Left ventricle myocardium inferior (tissue), 1 donor: ENCODE measurements around the gene TMEM176B. TPM values are rescaled to one million over a fixed set of nuclear protein-coding genes. Genes with fewer than 3 reads are reported as not detected.

Experiments used
- DNase-seq: peaks from one replicate; pipeline ENCODE4 v3.0.0-alpha.2; 2020
- H3K27ac ChIP-seq: fragments of 200-600 bp; replicated peaks from 2 replicates; pipeline ENCODE4 v1.8.0; 2021
- H3K27me3 ChIP-seq: fragments of 200-600 bp; 2 replicates; pipeline ENCODE4 v1.8.0; 2021; ENCODE audit warnings: low read depth
- H3K36me3 ChIP-seq: fragments of 200-600 bp; 2 replicates; pipeline ENCODE4 v1.8.0; 2021
- H3K4me1 ChIP-seq: fragments of 200-600 bp; 2 replicates; pipeline ENCODE4 v1.8.0; 2021
- H3K4me3 ChIP-seq: fragments of 200-600 bp; 2 replicates; pipeline ENCODE4 v1.8.0; 2021; ENCODE audit warnings: mild to moderate bottlenecking, moderate library complexity
- H3K9me3 ChIP-seq: fragments of 200-600 bp; replicated peaks from 2 replicates; pipeline ENCODE4 v1.8.0; 2021
- CTCF ChIP-seq: fragments of 200-600 bp; IDR thresholded peaks from 2 replicates; pipeline ENCODE4 v1.8.0; 2021; ENCODE audit warnings: antibody characterized with exemption, mild to moderate bottlenecking, borderline replicate concordance
- intact Hi-C: fragments of 100-400 bp; cut with micrococcal nuclease; formaldehyde crosslinking; loops from one replicate; pipeline ENCODE4 v1.11.0; 2022
- total RNA-seq: library from RNA; stranded (reverse); fragmentation: NEBNext Ultra II Directional; extraction: Animal tissue kit (Norgen Biotek cat#: 25700); gene quantifications from one replicate; pipeline ENCODE4 v1.2.1, GENCODE V29; 2021
- donor health status: DM: no; HTN: yes; CAD: no; lungs with severe emphysema.

The TMEM176B gene
- total RNA-seq, 1 donor from 2014 or later, result 34.0 TPM

GRCh38 chr7:150759479-150759878 is 40.7 kb downstream of the TMEM176B start:
- intact Hi-C loops, result no loop called here
- Histone ChIP-seq H3K27ac (no peak overlapping the region), H3K4me3 (no peak overlapping the region), H3K9me3 (peaks cover 8% of the 10 kb centered on the region), H3K4me1 (peaks cover 21% of the 10 kb centered on the region), H3K27me3 (no peaks in the 10 kb centered on the region), H3K36me3 (no peaks in the 10 kb centered on the region)
- no peak for TF ChIP-seq CTCF
- DNase-seq, result no peak

- Histone ChIP-seq H3K4me3 (no peak overlapping the region), H3K9me3 (peaks cover 8% of the 10 kb centered on the region), H3K4me1 (peaks cover 47% of the 10 kb centered on the region), H3K36me3 (no peaks in the 10 kb centered on the region), H3K27me3 (no peaks in the 10 kb centered on the region), H3K27ac (peak overlapping the region; percentile 83)
- peak; percentile 73 for TF ChIP-seq CTCF
- no peak for DNase-seq
- intact Hi-C loops, result loop anchor here (2.0 kb wide), 1 partner anchor 308 kb away; no protein-coding TSS in a partner anchor
Observed at GRCh38 chr7:150756858-150757257, 43.3 kb downstream of the TMEM176B start.

DNA sequence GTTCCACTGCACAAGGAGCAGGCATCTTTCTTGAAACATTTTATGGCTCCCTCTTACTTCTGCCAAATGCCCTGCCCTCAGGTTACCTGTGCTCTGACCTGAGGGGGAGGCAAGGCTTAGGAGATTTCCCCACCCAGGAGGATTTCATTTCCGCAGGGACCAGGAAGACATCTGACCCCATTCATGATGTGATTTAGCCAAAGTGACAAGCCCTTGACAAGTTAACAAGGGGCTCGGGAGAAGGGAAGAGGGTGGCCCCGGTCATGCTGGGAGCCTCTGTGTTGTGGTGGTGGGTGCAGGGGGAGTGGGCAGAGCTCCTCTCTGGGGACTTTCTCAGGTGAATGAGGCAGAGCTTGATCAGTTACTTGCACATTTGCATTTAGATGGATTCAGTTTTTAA is 44.0 kb downstream of the TMEM176B start:
- no peak for TF ChIP-seq CTCF
- intact Hi-C loops, result loop anchor here (2.0 kb wide), 1 partner anchor 307 kb away; no protein-coding TSS in a partner anchor
- H3K27ac ChIP-seq, result peak overlapping the region; percentile 83
- no peaks in the 10 kb centered on the region for H3K27me3 ChIP-seq
- peaks cover 52% of the 10 kb centered on the region for H3K4me1 ChIP-seq
- DNase-seq, result no peak
- peaks cover 2% of the 10 kb centered on the region for H3K9me3 ChIP-seq
- no peak overlapping the region for H3K4me3 ChIP-seq
- no peaks in the 10 kb centered on the region for H3K36me3 ChIP-seq

- Histone ChIP-seq H3K27ac (peak overlapping the region; percentile 83), H3K9me3 (no peaks in the 10 kb centered on the region), H3K36me3 (no peaks in the 10 kb centered on the region), H3K4me3 (no peak overlapping the region), H3K27me3 (no peaks in the 10 kb centered on the region), H3K4me1 (peaks cover 58% of the 10 kb centered on the region)
- intact Hi-C loops, result loop anchor here (2.0 kb wide), 1 partner anchor 307 kb away; no protein-coding TSS in a partner anchor
- no peak for DNase-seq
- no peak for TF ChIP-seq CTCF
Observed at GRCh38 chr7:150755473-150756099, 44.6 kb downstream of the TMEM176B start.

DNA sequence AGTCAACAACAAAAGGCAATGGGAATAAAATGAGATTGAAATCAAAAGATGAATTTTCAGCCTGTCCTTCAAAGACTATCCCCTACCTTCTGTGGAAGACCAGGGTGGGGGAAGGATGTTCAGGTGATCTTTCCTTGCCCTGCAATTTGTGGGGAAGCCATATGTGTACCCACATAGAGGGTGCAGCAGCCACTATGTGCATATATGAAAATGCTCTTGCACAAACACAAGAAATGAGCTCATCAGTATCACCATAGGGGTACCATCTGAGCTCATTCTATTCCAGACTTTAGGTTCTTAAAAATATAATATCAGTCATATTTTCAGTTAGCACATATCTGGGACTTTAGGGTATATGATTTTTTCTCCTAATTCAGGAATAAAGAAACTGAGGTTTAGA is 45.2 kb downstream of the TMEM176B start:
- H3K4me3 ChIP-seq, result no peak overlapping the region
- H3K4me1 ChIP-seq, result peaks cover 59% of the 10 kb centered on the region
- H3K36me3 ChIP-seq, result no peaks in the 10 kb centered on the region
- intact Hi-C loops, result no loop called here
- no peak for TF ChIP-seq CTCF
- H3K9me3 ChIP-seq, result no peaks in the 10 kb centered on the region
- no peaks in the 10 kb centered on the region for H3K27me3 ChIP-seq
- peak overlapping the region; percentile 83 for H3K27ac ChIP-seq
- DNase-seq, result no peak
